Measurements from ENCODE around the gene APOL1.

- no peak for TF ChIP-seq CTCF (conservative IDR thresholded peaks at IDR 0.05; ENCODE audit: low read depth, low read length)
- no peak for TF ChIP-seq POLR2A (IDR thresholded peaks at IDR 0.05; ENCODE audit: low read depth, low read length)
- no peak for TF ChIP-seq MAFK (IDR thresholded peaks at IDR 0.05; ENCODE audit: low read depth, low read length)
- no peak for TF ChIP-seq CHD1 (IDR thresholded peaks at IDR 0.05; ENCODE audit: low read depth, low read length)
- TF ChIP-seq RAD21 (IDR thresholded peaks at IDR 0.05; ENCODE audit: low read length), result no peak
These were observed 42.3 kb downstream of the APOL1 start for GRCh38 chr22:36295247-36295646.

All from IMR-90 (cell line).